GM23248 (cell line): Measurements from ENCODE around the gene INTS3. TPM values are rescaled to one million over a fixed set of nuclear protein-coding genes. Genes with fewer than 3 reads are reported as not detected.

ENCODE experiments used
- DNase-seq: peaks from one replicate; pipeline ENCODE4 v3.0.0-alpha.2; 2015
- H2AFZ ChIP-seq: fragments of 200-600 bp; sonication (generic); 2 replicates; pipeline ENCODE4 v1.6.1; 2016; ENCODE audit warnings: antibody characterized with exemption
- H3F3A ChIP-seq: fragments of 200-600 bp; sonication (generic); 2 replicates; pipeline ENCODE4 v1.6.1; 2016; ENCODE audit warnings: mild to moderate bottlenecking, antibody characterized with exemption, mixed run types; ENCODE audit not compliant: insufficient read depth
- H3K27ac ChIP-seq: fragments of 200-600 bp; sonication (generic); 2 replicates; pipeline ENCODE4 v1.5.1; 2016; ENCODE audit warnings: mild to moderate bottlenecking
- H3K27me3 ChIP-seq: fragments of 200-600 bp; sonication (generic); replicated peaks from 2 replicates; pipeline ENCODE4 v1.6.1; 2016; ENCODE audit warnings: mild to moderate bottlenecking; ENCODE audit not compliant: insufficient read depth
- H3K36me3 ChIP-seq: fragments of 200-600 bp; sonication (generic); 2 replicates; pipeline ENCODE4 v1.6.1; 2016; ENCODE audit warnings: low read depth, mild to moderate bottlenecking
- H3K4me1 ChIP-seq: fragments of 200-600 bp; sonication (generic); 2 replicates; pipeline ENCODE4 v1.6.1; 2016; ENCODE audit warnings: mild to moderate bottlenecking; ENCODE audit not compliant: insufficient read depth
- H3K4me2 ChIP-seq: fragments of 200-600 bp; sonication (generic); one replicate; pipeline ENCODE4 v1.6.1; 2016; ENCODE audit warnings: mild to moderate bottlenecking; ENCODE audit not compliant: unreplicated experiment
- H3K4me3 ChIP-seq: fragments of 200-600 bp; sonication (generic); 2 replicates; pipeline ENCODE4 v1.5.1; 2016; ENCODE audit warnings: mild to moderate bottlenecking
- H3K79me2 ChIP-seq: fragments of 200-600 bp; sonication (generic); 2 replicates; pipeline ENCODE4 v1.6.1; 2016; ENCODE audit warnings: mild to moderate bottlenecking; ENCODE audit not compliant: insufficient read depth
- H3K9ac ChIP-seq: fragments of 200-600 bp; sonication (generic); 2 replicates; pipeline ENCODE4 v1.6.1; 2016; ENCODE audit warnings: mild to moderate bottlenecking
- H3K9me2 ChIP-seq: fragments of 200-600 bp; sonication (generic); 2 replicates; pipeline ENCODE4 v1.6.1; 2016; ENCODE audit warnings: mixed run types, mild to moderate bottlenecking, moderate library complexity; ENCODE audit not compliant: insufficient read depth
- H3K9me3 ChIP-seq: fragments of 200-600 bp; sonication (generic); one replicate; pipeline ENCODE4 v1.6.1; 2017; ENCODE audit warnings: low read depth
- H4K20me1 ChIP-seq: fragments of 200-600 bp; sonication (generic); 2 replicates; pipeline ENCODE4 v1.6.0; 2016; ENCODE audit not compliant: insufficient read depth
- EZH2 ChIP-seq: fragments of 200-600 bp; sonication (generic); IDR thresholded peaks from 2 replicates; pipeline ENCODE4 v1.6.1; 2018; ENCODE audit warnings: antibody characterized with exemption, mild to moderate bottlenecking; ENCODE audit not compliant: insufficient read depth, poor library complexity, severe bottlenecking
- EZH2phosphoT487 ChIP-seq: fragments of 200-600 bp; sonication (generic); IDR thresholded peaks from 2 replicates; pipeline ENCODE4 v1.6.1; 2018; ENCODE audit warnings: antibody characterized with exemption, moderate library complexity, mild to moderate bottlenecking, low read depth; ENCODE audit not compliant: insufficient read depth
- WGBS, 2 experiments: methylation state at CpG; one replicate each; pipeline ENCODE4 v1.1.6; 2015 to 2017; ENCODE audit warnings: low lambda C conversion rate in 2 of 2, low coverage in 1 of 2; ENCODE audit errors: missing lambda C conversion rate in 2 of 2; 5-methylcytosine and 5-hydroxymethylcytosine counted together
- in situ Hi-C: fragments of 300-500 bp; cut with MboI; formaldehyde crosslinking; loops from 2 replicates; pipeline ENCODE4 v1.15.0; 2020
- polyA plus RNA-seq: library from polyadenylated mRNA; unstranded; fragments of >200 nt; fragmentation: Nextera tagmentation; extraction: Ambion mirVana; gene quantifications from 2 replicates; pipeline ENCODE4 v1.2.1, GENCODE V29; 2016
- total RNA-seq: library from RNA; depleted of rRNA; stranded (reverse); fragments of >200 nt; shearing (Covaris generic); gene quantifications from 2 replicates; pipeline ENCODE4 v1.2.3, GENCODE V29; 2014

Gene INTS3
- total and polyA plus RNA-seq, 2 experiments from 2014 or later = 19.9 to 40.2 TPM

DNA sequence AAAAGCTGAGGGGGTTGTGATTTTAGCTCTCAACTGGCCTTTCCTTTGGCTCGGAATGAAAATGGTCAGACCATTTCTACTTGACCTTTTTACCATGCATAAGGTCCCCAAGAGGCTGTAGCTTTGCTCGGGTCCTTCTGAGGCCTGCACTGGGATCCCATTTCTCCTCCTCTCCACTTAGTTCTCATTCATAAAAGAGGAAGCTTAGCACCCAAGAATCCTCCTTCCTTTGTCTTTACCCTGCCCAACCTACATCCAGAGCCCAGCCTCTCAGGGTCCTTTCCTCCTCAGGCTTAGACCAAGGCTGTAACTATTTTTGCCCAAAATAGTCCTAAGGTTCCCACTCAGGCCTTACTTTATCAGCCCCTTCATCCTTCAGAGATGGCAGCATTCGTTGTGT is 41.4 kb downstream of the INTS3 start:
- Histone ChIP-seq H3K27ac (no peak overlapping the region), H3K9me3 (no peaks in the 10 kb centered on the region), H3K36me3 (peaks cover 26% of the 10 kb centered on the region; the same call in 1 of the 2 replicates), H3K9ac (no peak overlapping the region), H2AFZ (no peak overlapping the region), H3K9me2 (no peaks in the 10 kb centered on the region), H3K4me1 (no peaks in the 10 kb centered on the region), H3K4me3 (no peak overlapping the region), H3K27me3 (no peaks in the 10 kb centered on the region), H3F3A (peaks cover 7% of the 10 kb centered on the region), H3K79me2 (no peaks in the 10 kb centered on the region), H3K4me2 (no peak overlapping the region), H4K20me1 (no peaks in the 10 kb centered on the region)
- in situ Hi-C loops = no loop called here
- 94 to 98% methylated on average over 3 of the region's 3 CpGs for WGBS, 2 experiments
- no peak for TF ChIP-seq EZH2
- TF ChIP-seq EZH2phosphoT487 = no peak
- DNase-seq = no peak

- no peak overlapping the region for H3K27ac ChIP-seq
- H3K9ac ChIP-seq = no peak overlapping the region
- H3K79me2 ChIP-seq = no peaks in the 10 kb centered on the region
- H3K27me3 ChIP-seq = no peaks in the 10 kb centered on the region
- DNase-seq = no peak
- H3K36me3 ChIP-seq = peaks cover 15% of the 10 kb centered on the region; the same call in 1 of the 2 replicates
- peaks cover 15% of the 10 kb centered on the region for H3F3A ChIP-seq
- no peaks in the 10 kb centered on the region for H3K9me3 ChIP-seq
- no peak overlapping the region for H3K4me2 ChIP-seq
- in situ Hi-C loops = no loop called here
- no peak for TF ChIP-seq EZH2
- no peak for TF ChIP-seq EZH2phosphoT487
- peaks cover 7% of the 10 kb centered on the region; the same call in 1 of the 2 replicates for H3K4me1 ChIP-seq
- H3K4me3 ChIP-seq = no peak overlapping the region
- 66 to 74% methylated on average over 7 to 11 of the region's 11 CpGs for WGBS, 2 experiments
- H3K9me2 ChIP-seq = no peaks in the 10 kb centered on the region
- H2AFZ ChIP-seq = no peak overlapping the region
- no peaks in the 10 kb centered on the region for H4K20me1 ChIP-seq
These were observed 42.9 kb downstream of the INTS3 start for GRCh38 chr1:153770797-153771196.

DNA sequence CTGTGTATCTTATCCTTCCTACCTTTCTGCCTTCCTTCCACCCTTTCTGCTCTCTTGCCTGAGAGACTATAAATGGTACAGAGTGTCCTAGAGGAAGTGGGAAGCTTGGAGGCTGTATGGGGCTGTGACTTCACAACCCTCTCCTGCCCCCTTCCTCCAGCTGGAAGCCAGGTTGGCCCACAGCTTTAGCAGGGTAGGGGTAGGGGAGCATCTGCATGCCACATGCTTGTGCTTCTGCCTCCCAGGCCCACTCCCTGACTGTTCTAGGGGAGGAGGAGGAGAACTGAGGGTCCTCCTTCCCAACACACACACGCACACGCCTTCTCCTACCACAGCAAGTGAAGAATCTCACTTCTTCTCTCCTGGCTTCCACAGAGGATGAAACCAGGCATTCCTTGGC is 43.4 kb downstream of the INTS3 start:
- WGBS, 2 experiments = 93 to 96% methylated on average over 2 of the region's 2 CpGs
- H3K36me3 ChIP-seq = peaks cover 15% of the 10 kb centered on the region; the same call in 1 of the 2 replicates

DNA sequence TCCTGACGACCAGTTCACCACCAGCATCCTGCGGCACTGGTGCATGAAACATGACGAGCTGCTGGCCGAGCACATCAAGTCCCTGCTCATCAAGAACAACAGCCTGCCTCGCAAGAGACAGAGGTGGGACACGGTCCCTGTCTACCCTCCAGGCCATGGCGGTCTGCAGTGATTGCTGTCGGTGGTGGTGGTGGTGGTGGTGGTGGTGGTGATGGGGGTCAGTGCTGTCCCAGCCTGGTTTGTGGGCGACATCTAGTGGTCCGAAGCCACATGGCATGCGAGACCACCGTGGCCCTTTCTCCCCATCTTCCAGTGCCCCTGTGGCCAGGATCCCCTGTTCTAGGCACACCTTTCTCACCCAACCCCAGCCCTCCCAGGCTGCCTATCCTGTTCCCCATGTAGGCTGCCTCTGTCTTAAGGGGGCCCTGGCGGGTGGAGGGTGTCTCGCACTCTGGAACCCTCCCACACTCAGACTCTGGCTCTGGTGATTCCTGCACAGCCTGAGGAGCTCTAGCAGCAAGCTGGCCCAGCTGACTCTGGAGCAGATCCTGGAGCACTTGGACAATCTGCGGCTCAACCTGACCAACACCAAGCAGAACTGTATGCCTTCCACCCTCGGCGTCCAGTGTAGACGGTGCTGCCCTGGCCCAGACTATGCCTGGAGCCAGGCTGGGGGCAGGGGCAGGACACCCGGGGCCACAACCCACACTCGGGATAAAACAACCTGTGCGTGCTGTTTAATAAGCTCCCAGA is 44.2 kb downstream of the INTS3 start:
- Histone ChIP-seq H3K9ac (no peak overlapping the region), H3K27me3 (no peaks in the 10 kb centered on the region), H3K4me3 (no peak overlapping the region), H3K79me2 (no peaks in the 10 kb centered on the region), H3K36me3 (peaks cover 15% of the 10 kb centered on the region; the same call in 1 of the 2 replicates), H3F3A (peaks cover 15% of the 10 kb centered on the region), H3K4me1 (peaks cover 7% of the 10 kb centered on the region; the same call in 1 of the 2 replicates), H4K20me1 (no peaks in the 10 kb centered on the region), H3K9me3 (no peaks in the 10 kb centered on the region), H3K9me2 (no peaks in the 10 kb centered on the region), H3K27ac (no peak overlapping the region), H3K4me2 (no peak overlapping the region), H2AFZ (no peak overlapping the region)
- no peak for DNase-seq
- in situ Hi-C loops = no loop called here
- TF ChIP-seq EZH2phosphoT487 (no peak), EZH2 (no peak)
- 91 to 92% methylated on average over 18 of the region's 21 CpGs for WGBS, 2 experiments

More for the DNA sequence above, 43.4 kb downstream of the INTS3 start:
- TF ChIP-seq EZH2 = no peak
- no peak for TF ChIP-seq EZH2phosphoT487
- Histone ChIP-seq H3K9me2 (no peaks in the 10 kb centered on the region), H3K4me2 (no peak overlapping the region), H3K9me3 (no peaks in the 10 kb centered on the region), H3K4me3 (no peak overlapping the region), H2AFZ (no peak overlapping the region), H3K4me1 (peaks cover 7% of the 10 kb centered on the region; the same call in 1 of the 2 replicates), H3F3A (peaks cover 15% of the 10 kb centered on the region), H3K9ac (no peak overlapping the region), H3K27ac (no peak overlapping the region), H3K27me3 (no peaks in the 10 kb centered on the region), H4K20me1 (no peaks in the 10 kb centered on the region), H3K79me2 (no peaks in the 10 kb centered on the region)
- in situ Hi-C loops = no loop called here
- no peak for DNase-seq
